AG10803 (cell line): Measurements from ENCODE around the gene TNC.

Experiments used
- DNase-seq: peaks from one replicate; pipeline ENCODE4 v3.0.0; 2010; ENCODE audit warnings: low read depth
- H3K4me3 ChIP-seq: 2 replicates; pipeline ENCODE4 v1.5.1; 2011; ENCODE audit warnings: mild to moderate bottlenecking, low read length, control low read depth
- TF ChIP-seq, protein P1 (sequence below): conservative IDR thresholded peaks from 2 replicates; pipeline ENCODE4 v1.5.1; 2011; ENCODE audit warnings: mild to moderate bottlenecking, low read length, control low read depth, inconsistent platforms

TNC gene

DNA sequence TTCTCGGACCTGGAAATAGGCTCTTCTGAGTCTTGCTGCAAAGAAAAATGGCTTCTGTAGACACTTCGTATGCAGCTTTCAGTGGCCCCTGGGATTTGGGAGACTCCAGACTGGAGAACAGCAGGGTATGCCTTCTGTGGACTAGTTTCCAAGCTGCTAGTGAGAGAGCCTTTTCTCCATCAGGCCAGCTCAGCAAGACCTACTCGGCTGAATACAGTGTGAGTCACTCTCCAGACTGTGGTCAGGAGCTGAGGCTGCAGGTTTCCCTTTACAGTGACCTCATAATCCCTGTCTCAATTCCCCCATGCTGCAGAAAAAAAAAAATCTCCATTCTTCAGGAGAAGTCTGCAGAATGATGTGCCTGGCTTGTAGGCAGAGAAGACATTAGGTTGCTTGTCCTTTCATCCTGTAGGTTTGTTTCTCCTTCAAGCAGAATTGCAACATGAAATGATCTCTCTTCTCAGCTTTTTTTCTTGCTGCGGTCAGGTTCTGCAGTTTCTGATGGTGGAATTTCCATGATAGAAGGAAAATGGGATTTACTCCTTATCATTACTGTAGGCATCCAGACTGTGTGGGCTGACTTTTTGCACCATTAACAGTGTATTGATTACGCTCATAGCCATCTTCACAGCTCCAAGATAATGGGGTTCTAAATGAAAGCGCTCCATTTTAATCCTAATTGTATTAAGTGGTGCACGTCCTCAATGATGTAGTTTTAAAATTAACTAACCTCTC, 109.3 kb downstream of the TNC start:
- DNase-seq, result peak; percentile 87
- TF ChIP-seq, protein P1, sequence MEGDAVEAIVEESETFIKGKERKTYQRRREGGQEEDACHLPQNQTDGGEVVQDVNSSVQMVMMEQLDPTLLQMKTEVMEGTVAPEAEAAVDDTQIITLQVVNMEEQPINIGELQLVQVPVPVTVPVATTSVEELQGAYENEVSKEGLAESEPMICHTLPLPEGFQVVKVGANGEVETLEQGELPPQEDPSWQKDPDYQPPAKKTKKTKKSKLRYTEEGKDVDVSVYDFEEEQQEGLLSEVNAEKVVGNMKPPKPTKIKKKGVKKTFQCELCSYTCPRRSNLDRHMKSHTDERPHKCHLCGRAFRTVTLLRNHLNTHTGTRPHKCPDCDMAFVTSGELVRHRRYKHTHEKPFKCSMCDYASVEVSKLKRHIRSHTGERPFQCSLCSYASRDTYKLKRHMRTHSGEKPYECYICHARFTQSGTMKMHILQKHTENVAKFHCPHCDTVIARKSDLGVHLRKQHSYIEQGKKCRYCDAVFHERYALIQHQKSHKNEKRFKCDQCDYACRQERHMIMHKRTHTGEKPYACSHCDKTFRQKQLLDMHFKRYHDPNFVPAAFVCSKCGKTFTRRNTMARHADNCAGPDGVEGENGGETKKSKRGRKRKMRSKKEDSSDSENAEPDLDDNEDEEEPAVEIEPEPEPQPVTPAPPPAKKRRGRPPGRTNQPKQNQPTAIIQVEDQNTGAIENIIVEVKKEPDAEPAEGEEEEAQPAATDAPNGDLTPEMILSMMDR, result no peak

DNA sequence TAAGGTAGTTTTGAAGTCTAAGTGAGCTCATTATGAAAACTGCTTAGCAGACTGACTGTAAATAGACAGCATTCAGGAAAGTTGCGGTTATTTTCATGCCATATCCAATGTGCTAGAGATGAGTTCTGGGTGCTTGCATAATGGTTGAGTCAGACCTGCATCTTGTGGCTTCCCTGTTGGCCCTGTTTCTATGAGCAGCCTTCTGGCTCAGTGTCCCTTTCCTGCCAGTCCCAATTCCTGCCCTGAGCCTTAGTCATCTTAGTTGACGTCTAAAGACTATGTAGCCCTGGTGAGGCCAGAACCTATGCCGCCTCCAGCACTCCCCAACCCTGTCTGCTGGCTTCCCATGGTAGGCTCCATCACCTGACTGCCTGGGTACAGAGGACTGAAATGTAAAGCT, 111.3 kb downstream of the TNC start:
- TF ChIP-seq, protein P1, result no peak
- DNase-seq, result peak; percentile 98
- no peak overlapping the region for H3K4me3 ChIP-seq

More for the DNA sequence above, 109.3 kb downstream of the TNC start:
- no peak overlapping the region for H3K4me3 ChIP-seq

DNA sequence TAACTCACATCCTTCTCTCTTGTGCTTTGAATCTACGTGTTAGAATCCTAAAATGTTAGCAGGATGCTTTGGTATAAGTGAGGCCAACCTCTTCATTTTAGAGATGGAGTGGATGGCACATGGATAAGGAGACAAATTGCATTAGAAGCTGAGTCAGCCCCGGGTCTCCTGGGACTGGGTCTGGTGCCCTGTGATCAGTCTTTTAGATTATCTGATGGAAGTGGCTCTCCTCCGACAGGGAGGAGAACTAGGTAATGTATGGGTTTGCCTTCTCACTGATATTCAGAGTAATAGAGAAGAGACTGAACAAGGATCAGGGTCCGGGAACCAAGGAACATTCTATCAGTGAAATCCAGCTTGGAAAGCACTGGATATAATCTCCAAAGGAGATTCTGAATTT, 112.6 kb downstream of the TNC start:
- DNase-seq, result no peak
- TF ChIP-seq, protein P1, result no peak

DNA sequence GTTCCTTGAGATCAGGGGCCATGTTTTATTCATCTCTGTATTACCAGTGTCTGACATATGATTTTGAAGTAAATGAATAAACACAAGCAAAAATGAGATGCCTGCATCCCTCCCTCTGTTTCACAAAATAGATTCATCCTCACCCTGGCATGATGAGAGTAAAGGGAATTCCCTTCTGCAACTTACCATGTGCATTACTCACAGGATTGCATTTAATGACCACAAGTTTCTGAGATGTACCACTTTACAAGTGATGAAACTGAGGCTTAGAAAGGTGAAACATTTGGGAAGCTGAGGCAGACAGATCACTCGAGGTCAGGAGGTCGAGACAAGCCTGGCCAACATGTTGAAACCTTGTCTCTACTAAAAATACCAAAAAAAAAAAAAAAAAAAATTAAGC, 113.4 kb downstream of the TNC start:
- no peak overlapping the region for H3K4me3 ChIP-seq
- peak; percentile 49 for DNase-seq
- TF ChIP-seq, protein P1, result no peak

More for the DNA sequence above, 112.6 kb downstream of the TNC start:
- no peak overlapping the region for H3K4me3 ChIP-seq

DNA sequence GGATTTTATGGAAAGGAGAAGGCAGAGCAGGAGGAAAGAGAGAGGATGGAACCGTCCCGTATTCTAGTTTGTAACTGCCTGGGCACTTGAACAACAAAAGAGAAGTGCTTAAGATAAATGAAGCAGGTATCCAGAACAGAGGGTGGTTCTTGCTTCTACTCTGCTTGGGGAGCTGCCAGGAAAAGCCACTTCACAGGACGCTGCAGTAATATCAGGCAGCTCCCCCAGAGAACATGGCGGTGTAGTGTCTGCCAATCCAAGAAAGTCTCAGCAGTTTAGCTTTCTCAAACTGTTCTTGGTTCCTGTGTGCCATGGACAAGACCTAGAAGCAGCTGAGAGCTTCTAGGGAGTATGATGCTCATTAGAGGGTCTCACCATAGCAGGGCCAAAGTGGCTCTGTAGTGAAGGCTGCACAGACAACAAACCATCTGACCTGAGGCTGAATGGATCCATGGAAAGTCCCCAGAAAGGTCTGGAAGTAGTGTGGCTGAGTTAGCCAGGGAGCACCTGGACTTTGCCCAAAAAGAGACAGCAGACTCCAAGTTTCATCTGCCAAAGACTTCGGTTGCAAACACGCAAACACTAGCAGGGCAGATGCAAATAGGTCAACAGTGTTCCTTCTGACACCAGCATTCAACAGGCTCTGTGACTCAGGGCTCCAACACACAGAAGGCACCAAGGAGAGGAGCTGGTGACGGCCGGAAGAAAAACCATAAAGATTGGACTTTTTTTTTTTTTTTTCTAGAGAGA, 115.4 kb downstream of the TNC start:
- no peak overlapping the region for H3K4me3 ChIP-seq
- TF ChIP-seq, protein P1, result no peak

DNA sequence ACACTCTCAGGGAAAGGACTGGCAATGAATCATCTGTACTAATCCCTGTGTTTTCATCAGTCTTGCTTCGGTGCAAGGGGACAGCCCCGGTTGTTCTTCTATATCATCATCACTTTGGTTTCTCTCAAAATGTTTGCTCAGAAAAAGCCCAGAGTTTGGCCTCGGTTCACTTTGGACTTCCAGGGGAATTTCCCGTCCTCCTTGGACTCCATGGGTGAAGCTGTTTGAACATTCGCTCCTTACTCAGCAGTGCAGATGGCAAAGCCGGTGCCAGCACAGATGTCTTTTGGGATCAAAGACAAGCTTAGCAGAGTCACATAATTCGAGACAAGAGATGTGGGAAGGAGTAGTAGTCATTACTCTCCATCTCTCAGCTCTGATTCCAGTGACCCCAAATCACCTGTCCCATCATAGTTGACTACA, 117.7 kb downstream of the TNC start:
- DNase-seq, result peak; percentile 35

More for the DNA sequence above, 115.4 kb downstream of the TNC start:
- DNase-seq, result peak; percentile 55

More for the DNA sequence above, 117.7 kb downstream of the TNC start:
- TF ChIP-seq, protein P1, result no peak
- no peak overlapping the region for H3K4me3 ChIP-seq
